Lung (tissue), 12 donors: ENCODE measurements around the gene TAP2. TPM values are rescaled to one million over a fixed set of nuclear protein-coding genes. Genes with fewer than 3 reads are reported as not detected.

Source experiments
- ATAC-seq: fragments of 200-7000 bp; cut with Tn5 transposase; one replicate; pipeline ENCODE4 v1.9.1; 2020; ENCODE audit warnings: moderate number of reproducible peaks; ENCODE audit not compliant: insufficient read depth, low FRiP score
- DNase-seq, 3 donors: peaks; one replicate each; pipeline ENCODE4 v3.0.0-alpha.2; 2013 to 2017
- H3K27ac ChIP-seq, 2 donors: one replicate each; pipeline ENCODE4 v1.5.1; 2013; ENCODE audit warnings: mild to moderate bottlenecking in 2 of 2, moderate library complexity in 2 of 2, control low read depth in 1 of 2, inconsistent platforms in 1 of 2, low read depth in 1 of 2, low read length in 1 of 2
- H3K27me3 ChIP-seq, 3 donors: one replicate each; pipeline ENCODE4 v1.5.1; 2013; ENCODE audit warnings: low read length in 2 of 3; ENCODE audit not compliant: control insufficient read depth in 3 of 3, insufficient read depth in 3 of 3
- H3K36me3 ChIP-seq, 4 donors: one replicate each; pipeline ENCODE4 v1.5.1; 2013; ENCODE audit warnings: low read length in 4 of 4, mild to moderate bottlenecking in 1 of 4, moderate library complexity in 1 of 4; ENCODE audit not compliant: control insufficient read depth in 4 of 4, insufficient read depth in 4 of 4
- H3K4me1 ChIP-seq, 5 donors: one replicate each; pipeline ENCODE4 v1.5.1; 2013; ENCODE audit warnings: low read length in 5 of 5, mild to moderate bottlenecking in 2 of 5, moderate library complexity in 1 of 5; ENCODE audit not compliant: control insufficient read depth in 5 of 5, insufficient read depth in 5 of 5
- H3K4me3 ChIP-seq: one replicate; pipeline ENCODE4 v1.5.1; 2013; ENCODE audit warnings: mild to moderate bottlenecking, control low read depth, moderate library complexity
- H3K9ac ChIP-seq, 2 donors: one replicate each; pipeline ENCODE4 v1.5.1; 2013; ENCODE audit warnings: low read length in 2 of 2, control low read depth in 1 of 2; ENCODE audit not compliant: insufficient read depth in 1 of 2
- H3K9me3 ChIP-seq, 4 donors: one replicate each; pipeline ENCODE4 v1.5.1; 2013; ENCODE audit warnings: low read length in 3 of 4, mild to moderate bottlenecking in 1 of 4, moderate library complexity in 1 of 4; ENCODE audit not compliant: control insufficient read depth in 4 of 4, insufficient read depth in 3 of 4
- CTCF ChIP-seq: IDR thresholded peaks from 2 replicates; pipeline ENCODE4 v1.5.1; 2012; ENCODE audit warnings: mild to moderate bottlenecking; ENCODE audit errors: control extremely low read depth, extremely low read depth
- WGBS, 2 donors: extraction: QIAGEN DNeasy Blood & Tissue Kit; methylation state at CpG; one replicate each; pipeline ENCODE4 v1.1.7; 2013; 5-methylcytosine and 5-hydroxymethylcytosine counted together
- polyA plus RNA-seq, 2 donors: library from polyadenylated mRNA; stranded (reverse); fragments of 200-250 nt; gene quantifications; one replicate each; pipeline ENCODE4 v1.2.1, GENCODE V29; 2013
- total RNA-seq, 2 donors: library from RNA; depleted of rRNA in 1 of 2; stranded (reverse); fragments of >200 nt in 1 of 2; gene quantifications; one replicate each; pipeline ENCODE4 v1.2.1, GENCODE V29; 2014 to 2021
- donor health status: control.
- donor health status: control.
- donor health status: Bipolar disorder and iron deficiency.
- donor health status: healthy.
- donor health status: DM: yes; HTN: yes; CAD: no.

TAP2 gene
- total and polyA plus RNA-seq, 4 donors = 15.2 to 63.2 (median 42.0) TPM

GRCh38 chr6:32830936-32831335 lies 7.6 kb downstream of the TAP2 start:
- H3K27me3 ChIP-seq = no peaks in the 10 kb centered on the region
- DNase-seq (no peak), ATAC-seq (no peak)
- H3K9ac ChIP-seq = no peak overlapping the region
- no peak overlapping the region for H3K4me3 ChIP-seq
- H3K36me3 ChIP-seq = peaks cover 7 to 36% (median 10%) of the 10 kb centered on the region in 4 donors
- no peak overlapping the region for H3K27ac ChIP-seq
- H3K4me1 ChIP-seq = no peaks in the 10 kb centered on the region
- WGBS, 2 donors = 84% methylated on average over 5 of the region's 5 CpGs
- no peak for TF ChIP-seq CTCF
- no peaks in the 10 kb centered on the region for H3K9me3 ChIP-seq

- H3K27me3 ChIP-seq = no peaks in the 10 kb centered on the region
- H3K4me3 ChIP-seq = no peak overlapping the region
- H3K36me3 ChIP-seq = peaks cover 5 to 31% (median 10%) of the 10 kb centered on the region in 4 donors
- no peaks in the 10 kb centered on the region for H3K9me3 ChIP-seq
- no peak overlapping the region for H3K27ac ChIP-seq
- no peak for DNase-seq
- H3K9ac ChIP-seq = no peak overlapping the region
- H3K4me1 ChIP-seq = no peaks in the 10 kb centered on the region
- TF ChIP-seq CTCF = no peak
- 96 to 97% methylated on average over 5 of the region's 5 CpGs for WGBS, 2 donors
- ATAC-seq = no peak
Measured at GRCh38 chr6:32830017-32830416, 8.5 kb downstream of the TAP2 start.

GRCh38 chr6:32829495-32829894 lies 9.0 kb downstream of the TAP2 start:
- no peak overlapping the region for H3K4me3 ChIP-seq
- no peak for TF ChIP-seq CTCF
- H3K27ac ChIP-seq = no peak overlapping the region
- DNase-seq (no peak), ATAC-seq (no peak)
- H3K9me3 ChIP-seq = no peaks in the 10 kb centered on the region
- no peaks in the 10 kb centered on the region for H3K27me3 ChIP-seq
- no peak overlapping the region for H3K9ac ChIP-seq
- no peaks in the 10 kb centered on the region for H3K4me1 ChIP-seq
- 70 to 72% methylated on average over 7 of the region's 7 CpGs for WGBS, 2 donors
- peaks cover 5 to 29% (median 10%) of the 10 kb centered on the region in 4 donors for H3K36me3 ChIP-seq

GRCh38 chr6:32827025-32827424 lies 11.5 kb downstream of the TAP2 start:
- DNase-seq (no peak), ATAC-seq (no peak)
- H3K4me3 ChIP-seq = no peak overlapping the region
- no peaks in the 10 kb centered on the region for H3K4me1 ChIP-seq
- no peak for TF ChIP-seq CTCF
- WGBS, 2 donors = 74 to 80% methylated on average over 3 of the region's 3 CpGs
- H3K27me3 ChIP-seq = no peaks in the 10 kb centered on the region
- no peak overlapping the region for H3K9ac ChIP-seq
- H3K36me3 ChIP-seq = peaks cover 0 to 23% (median 8%) of the 10 kb centered on the region in 4 donors
- H3K9me3 ChIP-seq = no peaks in the 10 kb centered on the region
- H3K27ac ChIP-seq = no peak overlapping the region
